K562 (cell line): ENCODE data around the gene HECA. TPM values are rescaled to one million over a fixed set of nuclear protein-coding genes. Genes with fewer than 3 reads are reported as not detected.

Experiments
- ATAC-seq: fragments of 200-7000 bp; cut with Tn5 transposase; 3 replicates; pipeline ENCODE4 v1.9.1; 2020; ENCODE audit warnings: moderate library complexity
- BruUV-seq: library from RNA; stranded (reverse); fragments of 400-500 nt; replicated peaks from 2 replicates; lab custom pipeline; 2021; lab: Mats Ljungman, UMichigan
- CTCF ChIA-PET: fragments of 300-600 bp; formaldehyde crosslinking; extraction: SDS; loops from one replicate; lab custom pipeline; 2021; ENCODE audit warnings: low intra/inter-chr PET ratio; lab: Yijun Ruan, JAX
- POLR2A ChIA-PET: fragments of 300-600, 350-650 bp; sonication (Branson Sonifier 250); formaldehyde crosslinking; extraction: SDS; loops from one replicate; lab custom pipeline; 2021; ENCODE audit warnings: antibody characterized with exemption, inconsistent platforms; lab: Yijun Ruan, JAX
- DNase-seq, 4 experiments: peaks; one replicate each; pipeline versions ENCODE4 v3.0.0 to v3.0.0-alpha.2; 2011 to 2018; ENCODE audit warnings: low spot score in 3 of 4, mixed read lengths in 3 of 4; ENCODE audit errors: extremely low read depth in 1 of 4
- FAIRE-seq: peaks from 2 replicates; lab custom pipeline; 2011; peaks lifted over from hg19 to GRCh38; lab: Jason Lieb, UNC
- H2AFZ ChIP-seq: 2 replicates; pipeline ENCODE4 v1.6.0; 2011; ENCODE audit warnings: low read depth, low read length, control low read depth, inconsistent platforms
- H3K27ac ChIP-seq: fragments of 200-600 bp; 3 replicates; pipeline ENCODE4 v1.8.0; 2011; ENCODE audit warnings: low read depth, mild to moderate bottlenecking, control low read depth, inconsistent platforms, low read length, moderate library complexity, mixed read lengths; ENCODE audit errors: extremely low read depth
- H3K27me3 ChIP-seq, 2 experiments: fragments of 300-600 bp in 1 of 2; 2 replicates in 1 of 2; 3 replicates in 1 of 2; pipeline versions ENCODE4 v1.6.0 to v1.8.0; 2011; ENCODE audit warnings: inconsistent platforms in 2 of 2, low read length in 2 of 2, mild to moderate bottlenecking in 1 of 2, mixed read lengths in 1 of 2, moderate library complexity in 1 of 2; ENCODE audit not compliant: control insufficient read depth in 2 of 2, insufficient read depth in 2 of 2
- H3K36me3 ChIP-seq: fragments of 300-600 bp; 3 replicates; pipeline ENCODE4 v1.8.0; 2011; ENCODE audit warnings: mild to moderate bottlenecking, low read length, inconsistent platforms; ENCODE audit not compliant: control insufficient read depth, insufficient read depth
- H3K4me1 ChIP-seq, 2 experiments: fragments of 200-600 bp in 1 of 2; replicated peaks in 1 of 2; 2 replicates in 1 of 2; 3 replicates in 1 of 2; pipeline versions ENCODE4 v1.5.1 to v1.8.0; 2011; ENCODE audit warnings: inconsistent platforms in 2 of 2, low read length in 2 of 2, mild to moderate bottlenecking in 1 of 2, mixed read lengths in 1 of 2, moderate library complexity in 1 of 2; ENCODE audit not compliant: control insufficient read depth in 2 of 2, insufficient read depth in 2 of 2
- H3K4me2 ChIP-seq: 2 replicates; pipeline ENCODE4 v1.6.1; 2011; ENCODE audit warnings: low read length, control low read depth, inconsistent platforms, mixed read lengths; ENCODE audit not compliant: insufficient read depth
- H3K4me3 ChIP-seq: fragments of 200-600 bp; sonication (generic), shearing (Covaris generic); 2 replicates; pipeline ENCODE4 v1.5.1; 2016; ENCODE audit warnings: control low read depth, inconsistent platforms
- H3K79me2 ChIP-seq: fragments of 200-600 bp; 3 replicates; pipeline ENCODE4 v1.8.0; 2011; ENCODE audit warnings: low read length, inconsistent platforms; ENCODE audit not compliant: control insufficient read depth, insufficient read depth
- H3K9ac ChIP-seq, 2 experiments: 2 replicates each; pipeline versions ENCODE4 v1.6.0 to v1.6.1; 2011; ENCODE audit warnings: low read depth in 2 of 2, low read length in 2 of 2, control low read depth in 1 of 2, inconsistent platforms in 1 of 2, mild to moderate bottlenecking in 1 of 2, mixed read lengths in 1 of 2; ENCODE audit not compliant: insufficient read depth in 1 of 2
- H3K9me1 ChIP-seq: one replicate; pipeline ENCODE4 v1.6.0; 2011; ENCODE audit warnings: inconsistent platforms, mild to moderate bottlenecking, low read length, moderate library complexity; ENCODE audit not compliant: control insufficient read depth, insufficient read depth
- H3K9me3 ChIP-seq: replicated peaks from 2 replicates; pipeline ENCODE4 v1.5.1; 2011; ENCODE audit warnings: low read depth, low read length, inconsistent platforms; ENCODE audit not compliant: control insufficient read depth, insufficient read depth
- H4K20me1 ChIP-seq: replicated peaks from 2 replicates; pipeline ENCODE4 v1.6.1; 2011; ENCODE audit warnings: low read length, inconsistent platforms, mixed read lengths; ENCODE audit not compliant: control insufficient read depth, insufficient read depth
- DDX20 ChIP-seq: fragments of 450-650 bp; IDR thresholded peaks from 2 replicates; pipeline ENCODE4 v1.6.1; 2016; ENCODE audit warnings: missing genetic modification characterization, low read depth, mild to moderate bottlenecking, missing compliant biosample characterization, moderate library complexity
- ERF ChIP-seq: fragments of 450-650 bp; formaldehyde crosslinking; IDR thresholded peaks from 2 replicates; pipeline ENCODE4 v1.4.0; 2020; ENCODE audit warnings: mild to moderate bottlenecking, mixed read lengths
- KAT7 ChIP-seq: sonication (generic); formaldehyde crosslinking; IDR thresholded peaks from 2 replicates; pipeline ENCODE4 v1.8.0; 2022; ENCODE audit warnings: missing genetic modification reagents, mild to moderate bottlenecking, borderline replicate concordance
- MYBL2 ChIP-seq, 2 experiments: fragments of 450-650 bp in 1 of 2; sonication (generic) in 1 of 2; formaldehyde crosslinking in 1 of 2; IDR thresholded peaks; 2 replicates each; pipeline versions ENCODE4 v1.6.1 to v1.8.1; 2017 to 2022; ENCODE audit warnings: borderline replicate concordance in 1 of 2, inconsistent platforms in 1 of 2, low read depth in 1 of 2, mild to moderate bottlenecking in 1 of 2, missing genetic modification reagents in 1 of 2, moderate library complexity in 1 of 2
- SMARCC2 ChIP-seq: fragments of 450-650 bp; IDR thresholded peaks from 2 replicates; pipeline ENCODE4 v1.6.1; 2017; ENCODE audit warnings: antibody characterized with exemption, moderate library complexity, mild to moderate bottlenecking, low read depth
- STAT6 ChIP-seq: sonication (generic); formaldehyde crosslinking; IDR thresholded peaks from 2 replicates; pipeline ENCODE4 v1.8.1; 2023; ENCODE audit warnings: mild to moderate bottlenecking, missing genetic modification reagents
- ZNF3 ChIP-seq: fragments of 250-450 bp; sonication (Bioruptor Pico); IDR thresholded peaks from 2 replicates; pipeline ENCODE4 v1.5.0; 2021; ENCODE audit warnings: mild to moderate bottlenecking, moderate library complexity
- ZNF830 ChIP-seq: fragments of 250-450 bp; sonication (Bioruptor Pico); IDR thresholded peaks from 2 replicates; pipeline ENCODE4 v1.5.0; 2021; ENCODE audit warnings: mild to moderate bottlenecking
- WGBS: fragments of 100-300 bp; shearing (Covaris generic); methylation state at CpG from one replicate; pipeline ENCODE4 v1.1.6; 2016; ENCODE audit warnings: low coverage, mixed read lengths; ENCODE audit not compliant: insufficient coverage; ENCODE audit errors: missing lambda C conversion rate; 5-methylcytosine and 5-hydroxymethylcytosine counted together
- in situ Hi-C: fragments of 300-500 bp; cut with MboI; formaldehyde crosslinking; loops from 4 replicates; pipeline ENCODE4 v1.15.0; 2018; ENCODE audit warnings: inconsistent platforms, mixed read lengths
- intact Hi-C: fragments of 100-400 bp; cut with micrococcal nuclease; formaldehyde crosslinking; loops from 2 replicates; pipeline ENCODE4 v1.14.2; 2022
- polyA plus RNA-seq, 8 experiments: library from polyadenylated mRNA; depleted of rRNA in 4 of 8; stranded (reverse) in 5 of 8; unstranded in 3 of 8; fragments of >200 nt; fragmentation: Nextera tagmentation in 2 of 8; fragmentation: Illumina TruSeq in 1 of 8; extraction: Ambion mirVana in 2 of 8; extraction: Trizol in 1 of 8; gene quantifications; 2 replicates each; pipeline versions ENCODE4 v1.2.1 to v1.2.3, GENCODE V29; 2011 to 2014; ENCODE audit warnings: inconsistent platforms in 1 of 8, missing spikeins in 1 of 8
- total RNA-seq, 7 experiments: library from RNA; depleted of rRNA in 6 of 7; stranded (reverse); fragments of >200 nt in 6 of 7; fragmentation: Illumina TruSeq in 2 of 7; extraction: Trizol in 2 of 7; gene quantifications; 2 replicates each; pipeline versions ENCODE4 v1.2.1 to v1.2.3, GENCODE V29; 2011 to 2021; ENCODE audit warnings: low replicate concordance in 1 of 7
- TF ChIP-seq, protein P1 (sequence below): sonication (generic); formaldehyde crosslinking; IDR thresholded peaks from 2 replicates; pipeline ENCODE4 v1.8.0; 2023; ENCODE audit warnings: mild to moderate bottlenecking, missing genetic modification reagents

The HECA gene
- total and polyA plus RNA-seq, 9 of the 15 experiments (the other 6 are each of a cell fraction or from before 2014, with no cell fraction given): 0.31 to 2.3 (median 1.1) TPM

GRCh38 chr6:139166238-139166955 is 31.5 kb downstream of the HECA start:
- TF ChIP-seq STAT6 (CRISPR knock-in tag) (no peak), ERF (CRISPR knock-in tag) (no peak), KAT7 (CRISPR knock-in tag) (no peak), MYBL2 (IDR thresholded peaks at IDR 0.05; ENCODE audit: low read depth) (no peak), MYBL2 (CRISPR knock-in tag; IDR thresholded peaks at IDR 0.05; ENCODE audit: borderline replicate concordance) (no peak), ZNF3 (no peak), SMARCC2 (no peak), ZNF830 (no peak), DDX20 (tag) (no peak)
- TF ChIP-seq, protein P1, sequence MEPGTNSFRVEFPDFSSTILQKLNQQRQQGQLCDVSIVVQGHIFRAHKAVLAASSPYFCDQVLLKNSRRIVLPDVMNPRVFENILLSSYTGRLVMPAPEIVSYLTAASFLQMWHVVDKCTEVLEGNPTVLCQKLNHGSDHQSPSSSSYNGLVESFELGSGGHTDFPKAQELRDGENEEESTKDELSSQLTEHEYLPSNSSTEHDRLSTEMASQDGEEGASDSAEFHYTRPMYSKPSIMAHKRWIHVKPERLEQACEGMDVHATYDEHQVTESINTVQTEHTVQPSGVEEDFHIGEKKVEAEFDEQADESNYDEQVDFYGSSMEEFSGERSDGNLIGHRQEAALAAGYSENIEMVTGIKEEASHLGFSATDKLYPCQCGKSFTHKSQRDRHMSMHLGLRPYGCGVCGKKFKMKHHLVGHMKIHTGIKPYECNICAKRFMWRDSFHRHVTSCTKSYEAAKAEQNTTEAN (CRISPR knock-in tag): no peak
- Histone ChIP-seq H3K9ac (no peak overlapping the region), H3K27me3 (peaks cover 17 to 45% of the 10 kb centered on the region in 2 experiments; a peak in 4 of 5 replicates), H3K79me2 (no peaks in the 10 kb centered on the region), H3K4me2 (no peak overlapping the region), H3K4me1 (no peaks in the 10 kb centered on the region), H4K20me1 (peaks cover 11% of the 10 kb centered on the region; the same call in 1 of the 2 replicates), H3K27ac (no peak overlapping the region), H2AFZ (no peak overlapping the region), H3K9me1 (no peaks in the 10 kb centered on the region), H3K4me3 (no peak overlapping the region), H3K9me3 (no peaks in the 10 kb centered on the region), H3K36me3 (no peaks in the 10 kb centered on the region)
- ChIA-PET CTCF (no interaction called here), POLR2A (no interaction called here)
- 15% methylated on average over 35 of the region's 35 CpGs for WGBS
- in situ Hi-C loops (no loop called here), intact Hi-C loops (no loop called here)
- DNase-seq (no peak), FAIRE-seq (no peak), ATAC-seq (no peak)
- no TSS peak for BruUV-seq
